H1 (cell line): Measurements from ENCODE around the gene GPATCH2L. TPM values are rescaled to one million over a fixed set of nuclear protein-coding genes. Genes with fewer than 3 reads are reported as not detected.
A peak's percentile ranks its signal among the peaks of the same experiment; 100 is the strongest.

ENCODE experiments used
- CTCF ChIA-PET: fragments of 300-600 bp; sonication (Branson Sonifier 250); formaldehyde crosslinking; loops from one replicate; lab custom pipeline; 2021; ENCODE audit not compliant: partially characterized antibody; lab: Charles Lee
- POLR2A ChIA-PET: fragments of 300-600 bp; sonication (Branson Sonifier 250); formaldehyde crosslinking; loops from one replicate; lab custom pipeline; 2021; ENCODE audit warnings: inconsistent platforms; ENCODE audit not compliant: partially characterized antibody; lab: Charles Lee
- DNase-seq, 2 experiments: peaks; one replicate each; pipeline versions ENCODE4 v3.0.0 to v3.0.0-alpha.2; 2010 to 2022; ENCODE audit warnings: low spot score in 2 of 2, low read depth in 1 of 2, mixed read lengths in 1 of 2
- FAIRE-seq: peaks from 2 replicates; lab custom pipeline; 2011; peaks lifted over from hg19 to GRCh38; lab: Jason Lieb, UNC
- H2AFZ ChIP-seq: 2 replicates; pipeline ENCODE4 v1.8.1; 2012; ENCODE audit warnings: low read length, inconsistent platforms
- H2AK5ac ChIP-seq: 2 replicates; pipeline ENCODE4 v1.6.1; 2013; ENCODE audit warnings: low read depth, low read length
- H2BK120ac ChIP-seq: replicated peaks from 2 replicates; pipeline ENCODE3; 2013; ENCODE audit warnings: low read depth, low read length, inconsistent platforms
- H2BK12ac ChIP-seq: 2 replicates; pipeline ENCODE4 v1.6.1; 2013; ENCODE audit warnings: low read depth, low read length
- H2BK15ac ChIP-seq: 2 replicates; pipeline ENCODE4 v1.6.1; 2013; ENCODE audit warnings: low read length
- H2BK20ac ChIP-seq: 2 replicates; pipeline ENCODE4 v1.6.1; 2013; ENCODE audit warnings: low read length
- H2BK5ac ChIP-seq: 2 replicates; pipeline ENCODE4 v1.6.1; 2013; ENCODE audit warnings: low read depth, low read length
- H3K14ac ChIP-seq: 2 replicates; pipeline ENCODE4 v1.6.1; 2013; ENCODE audit warnings: inconsistent platforms; ENCODE audit not compliant: insufficient read length
- H3K18ac ChIP-seq: 2 replicates; pipeline ENCODE4 v1.6.1; 2013; ENCODE audit warnings: low read length; ENCODE audit errors: extremely low read depth
- H3K23ac ChIP-seq: 2 replicates; pipeline ENCODE4 v1.6.1; 2013; ENCODE audit warnings: inconsistent platforms; ENCODE audit not compliant: insufficient read length
- H3K23me2 ChIP-seq: 2 replicates; pipeline ENCODE4 v1.6.1; 2013; ENCODE audit warnings: low read depth, low read length
- H3K27ac ChIP-seq: 2 replicates; pipeline ENCODE4 v1.6.1; 2011; ENCODE audit warnings: low read depth, low read length, inconsistent platforms
- H3K27me3 ChIP-seq, 4 experiments: replicated peaks in 1 of 4; 1 replicate in 1 of 4; 2 replicates in 3 of 4; pipeline versions ENCODE4 v1.6.1 to v1.8.1; 2011 to 2013; ENCODE audit warnings: low read length in 3 of 4, mild to moderate bottlenecking in 3 of 4, inconsistent platforms in 2 of 4, mixed read lengths in 2 of 4, moderate library complexity in 1 of 4; ENCODE audit not compliant: control insufficient read depth in 3 of 4, insufficient read depth in 3 of 4; ENCODE audit errors: extremely low read depth in 1 of 4
- H3K36me3 ChIP-seq, 4 experiments: 2 replicates each; pipeline versions ENCODE4 v1.6.1 to v1.8.1; 2011 to 2013; ENCODE audit warnings: mild to moderate bottlenecking in 4 of 4, low read length in 3 of 4, moderate library complexity in 2 of 4, control low read depth in 1 of 4, inconsistent platforms in 1 of 4; ENCODE audit not compliant: insufficient read depth in 4 of 4, control insufficient read depth in 2 of 4
- H3K4ac ChIP-seq: replicated peaks from 2 replicates; pipeline ENCODE3; 2013; ENCODE audit warnings: low read length, low read depth, mixed read lengths, inconsistent platforms; ENCODE audit not compliant: insufficient read length
- H3K4me1 ChIP-seq, 4 experiments: replicated peaks in 1 of 4; 1 replicate in 1 of 4; 2 replicates in 3 of 4; pipeline versions ENCODE4 v1.6.1 to v1.8.1; 2011 to 2013; ENCODE audit warnings: low read length in 3 of 4, inconsistent platforms in 2 of 4, mixed read lengths in 1 of 4; ENCODE audit not compliant: insufficient read depth in 4 of 4, control insufficient read depth in 3 of 4
- H3K4me2 ChIP-seq, 2 experiments: 2 replicates each; pipeline versions ENCODE4 v1.6.1 to v1.8.1; 2011 to 2013; ENCODE audit warnings: low read depth in 2 of 2, low read length in 2 of 2, control low read depth in 1 of 2, inconsistent platforms in 1 of 2, mild to moderate bottlenecking in 1 of 2; ENCODE audit not compliant: insufficient read depth in 1 of 2
- H3K4me3 ChIP-seq, 4 experiments: fragments of 200-600, 300-600 bp in 1 of 4; sonication (generic), shearing (Covaris generic), sonication (Bioruptor Twin) in 1 of 4; 2 replicates each; pipeline versions ENCODE4 v1.5.1 to v1.8.1; 2011 to 2016; ENCODE audit warnings: low read length in 4 of 4, low read depth in 3 of 4, control low read depth in 2 of 4, inconsistent platforms in 2 of 4, mild to moderate bottlenecking in 2 of 4, mixed read lengths in 1 of 4, moderate library complexity in 1 of 4; ENCODE audit not compliant: insufficient read depth in 2 of 4; ENCODE audit errors: extremely low read depth in 1 of 4
- H3K56ac ChIP-seq: replicated peaks from 2 replicates; pipeline ENCODE3; 2013; ENCODE audit warnings: low read depth, mild to moderate bottlenecking, mixed read lengths, low read length, inconsistent platforms; ENCODE audit not compliant: insufficient read length
- H3K79me1 ChIP-seq: 2 replicates; pipeline ENCODE4 v1.6.1; 2013; ENCODE audit warnings: low read depth, low read length, control low read depth
- H3K79me2 ChIP-seq, 2 experiments: 2 replicates each; pipeline versions ENCODE4 v1.6.1 to v1.8.1; 2012 to 2013; ENCODE audit warnings: low read length in 2 of 2, mild to moderate bottlenecking in 2 of 2, inconsistent platforms in 1 of 2; ENCODE audit not compliant: insufficient read depth in 2 of 2, control insufficient read depth in 1 of 2
- H3K9ac ChIP-seq, 4 experiments: replicated peaks in 1 of 4; 1 replicate in 1 of 4; 2 replicates in 3 of 4; pipeline versions ENCODE4 v1.6.1 to v1.8.1; 2011 to 2013; ENCODE audit warnings: low read depth in 3 of 4, low read length in 3 of 4, control low read depth in 2 of 4, mild to moderate bottlenecking in 2 of 4, moderate library complexity in 2 of 4, inconsistent platforms in 1 of 4; ENCODE audit errors: extremely low read depth in 1 of 4
- H3K9me3 ChIP-seq, 2 experiments: 2 replicates each; pipeline versions ENCODE4 v1.6.1 to v1.8.1; 2012 to 2013; ENCODE audit warnings: mild to moderate bottlenecking in 2 of 2, moderate library complexity in 2 of 2, control low read depth in 1 of 2, inconsistent platforms in 1 of 2, low read depth in 1 of 2, low read length in 1 of 2, mixed read lengths in 1 of 2; ENCODE audit not compliant: insufficient read depth in 2 of 2
- H4K20me1 ChIP-seq, 2 experiments: replicated peaks in 1 of 2; 2 replicates each; pipeline versions ENCODE3 to v1.8.1; 2011 to 2013; ENCODE audit warnings: inconsistent platforms in 2 of 2, low read length in 2 of 2, mild to moderate bottlenecking in 1 of 2; ENCODE audit not compliant: insufficient read depth in 2 of 2, control insufficient read depth in 1 of 2
- H4K5ac ChIP-seq: 2 replicates; pipeline ENCODE4 v1.6.1; 2013; ENCODE audit warnings: low read length, low read depth, mixed read lengths, inconsistent platforms; ENCODE audit not compliant: insufficient read length
- H4K8ac ChIP-seq: 2 replicates; pipeline ENCODE4 v1.8.0; 2013; ENCODE audit warnings: mild to moderate bottlenecking, moderate library complexity, low read length, inconsistent platforms; ENCODE audit not compliant: insufficient read depth; ENCODE audit errors: extremely low read depth
- H4K91ac ChIP-seq: replicated peaks from 2 replicates; pipeline ENCODE3; 2013; ENCODE audit warnings: low read length, mixed read lengths, inconsistent platforms; ENCODE audit not compliant: insufficient read length
- ASH2L ChIP-seq: fragments of 200-600, 300-600 bp; sonication (generic); IDR thresholded peaks from one replicate; pipeline ENCODE4 v1.7.1; 2017; ENCODE audit warnings: low read length
- CEBPB ChIP-seq: IDR thresholded peaks from 2 replicates; pipeline ENCODE4 v1.6.1; 2012; ENCODE audit warnings: low read depth, low read length
- RAD21 ChIP-seq, 2 experiments: IDR thresholded peaks in 1 of 2; conservative IDR thresholded peaks in 1 of 2; 2 replicates each; pipeline ENCODE4 v1.6.1; 2011; ENCODE audit warnings: low read depth in 2 of 2, low read length in 2 of 2, improper control_type of control experiment in 1 of 2, inconsistent platforms in 1 of 2, mild to moderate bottlenecking in 1 of 2, moderate library complexity in 1 of 2
- RBBP5 ChIP-seq: IDR thresholded peaks from 2 replicates; pipeline ENCODE4 v1.7.1; 2012; ENCODE audit warnings: low read depth, mild to moderate bottlenecking, inconsistent platforms, low read length, moderate library complexity, borderline replicate concordance
- SRF ChIP-seq: IDR thresholded peaks from 2 replicates; pipeline ENCODE4 v1.6.1; 2011; ENCODE audit warnings: mild to moderate bottlenecking, low read depth, low read length, moderate library complexity
- WGBS, 2 experiments: shearing (Covaris generic) in 1 of 2; methylation state at CpG; one replicate each; pipeline versions ENCODE4 v1.1.6 to v1.1.7; 2013 to 2015; ENCODE audit warnings: low lambda C conversion rate in 2 of 2, mixed read lengths in 2 of 2, inconsistent platforms in 1 of 2, low coverage in 1 of 2, missing lambda C conversion rate in 1 of 2; ENCODE audit not compliant: insufficient replicate concordance in 2 of 2, insufficient coverage in 1 of 2, insufficient read length in 1 of 2; ENCODE audit errors: extremely low coverage in 1 of 2, missing lambda C conversion rate in 1 of 2; 5-methylcytosine and 5-hydroxymethylcytosine counted together
- polyA plus RNA-seq, 7 experiments: library from polyadenylated mRNA; depleted of rRNA in 3 of 7; stranded (reverse) in 5 of 7; unstranded in 2 of 7; fragments of >200 nt in 5 of 7; fragments of 200-250 nt in 2 of 7; gene quantifications; 1 replicate in 5 of 7; 2 replicates in 1 of 7; 4 replicates in 1 of 7; pipeline versions ENCODE4 v1.2.1 to v1.2.3, GENCODE V29; 2011 to 2013; ENCODE audit warnings: missing spikeins in 2 of 7, mixed read lengths in 2 of 7
- total RNA-seq: library from RNA; stranded (reverse); fragmentation: NEBNext Ultra II Directional; extraction: Animal tissue kit (Norgen Biotek cat#: 25700); gene quantifications from 2 replicates; pipeline ENCODE4 v1.2.1, GENCODE V29; 2021

GPATCH2L gene
- total and polyA plus RNA-seq, 2 of the 8 experiments (the other 6 are each of a cell fraction or from before 2014, with no cell fraction given) = 26.0 to 54.9 TPM

- Histone ChIP-seq H3K18ac (no peak overlapping the region; the same call in 1 of the 2 replicates), H2AK5ac (no peak overlapping the region), H2BK15ac (no peak overlapping the region), H3K4me3 (peak overlapping the region; percentile 25 to 82 (median 36)), H3K9ac (no peak overlapping the region), H2BK12ac (no peak overlapping the region), H3K27ac (no peak overlapping the region), H2AFZ (no peak overlapping the region), H3K79me1 (no peaks in the 10 kb centered on the region), H2BK20ac (no peak overlapping the region), H3K23ac (no peak overlapping the region), H3K9me3 (peaks cover 0 to under 1% of the 10 kb centered on the region in 2 experiments; a peak in 1 of 4 replicates), H3K4ac (no peak overlapping the region), H3K36me3 (no peaks in the 10 kb centered on the region), H2BK5ac (no peak overlapping the region), H3K56ac (no peak overlapping the region), H3K4me2 (peak overlapping the region; percentile 64 to 88), H4K20me1 (no peaks in the 10 kb centered on the region), H4K5ac (no peak overlapping the region), H3K4me1 (peaks cover 2 to 11% (median 9%) of the 10 kb centered on the region in 4 experiments), H3K23me2 (no peaks in the 10 kb centered on the region; the same call in 1 of the 2 replicates), H3K79me2 (no peaks in the 10 kb centered on the region), H2BK120ac (no peak overlapping the region), H3K14ac (no peak overlapping the region), H4K91ac (no peak overlapping the region), H3K27me3 (peaks cover 4 to 32% (median 28%) of the 10 kb centered on the region in 4 experiments), H4K8ac (no peak overlapping the region)
- POLR2A ChIA-PET = interaction anchor here (1.3 to 2.0 kb wide), 3 partner anchors 14 to 27 kb away, joined by 3 to 9 read pairs (median 7); partner anchors contain the start of gene GPATCH2L
- TF ChIP-seq SRF (no peak), RAD21 (IDR thresholded peaks at IDR 0.05 in 1 of 2, conservative IDR thresholded peaks at IDR 0.05 in 1 of 2; ENCODE audit: low read depth in 2 of 2, low read length in 2 of 2) (no peak), CEBPB (no peak), RBBP5 (no peak), ASH2L (peak; percentile 71)
- CTCF ChIA-PET = interaction anchor here (1.1 kb wide), 1 partner anchor 135 kb away, joined by 4 read pairs; no protein-coding TSS in a partner anchor
- DNase-seq = no peak
- 8% methylated on average over 20 of the region's 24 CpGs; no CpG with 5 or more reads in 1 of the 2 experiments for WGBS, 2 experiments
- FAIRE-seq = no peak
Measured at GRCh38 chr14:76138119-76138757, 13.5 kb upstream of the GPATCH2L start.
